ENCODE results near the gene PTPN20. TPM values are rescaled to one million over a fixed set of nuclear protein-coding genes. Genes with fewer than 3 reads are reported as not detected.

PTPN20 gene
- polyA plus RNA-seq, 2 of the 4 experiments (the other 2 are of a cell fraction) = 5.3 to 8.1 TPM

- TF ChIP-seq CBX2 (IDR thresholded peaks at IDR 0.05; ENCODE audit: borderline replicate concordance, low read depth) (no peak), HOXA7 (CRISPR knock-in tag; IDR thresholded peaks at IDR 0.05) (no peak), CEBPB (IDR thresholded peaks at IDR 0.05) (no peak), HES2 (IDR thresholded peaks at IDR 0.05) (no peak), ZSCAN20 (CRISPR knock-in tag; IDR thresholded peaks at IDR 0.05) (no peak), SREBF2 (IDR thresholded peaks at IDR 0.05) (no peak), RCOR1 (IDR thresholded peaks at IDR 0.05; ENCODE audit: low read depth, low read length) (no peak), RARB (CRISPR knock-in tag; IDR thresholded peaks at IDR 0.05) (no peak), ZNF302 (CRISPR knock-in tag; IDR thresholded peaks at IDR 0.05) (no peak)
- CTCF ChIA-PET = interaction anchor here (1.4 to 9.9 kb wide), 3 partner anchors 10 to 20 kb away, joined by 5 to 61 read pairs (median 42); no protein-coding TSS in a partner anchor
- H3K4me3 ChIP-seq = no peak overlapping the region
Observed at GRCh38 chr10:47035171-47035818, 124.1 kb downstream of the PTPN20 start.

GRCh38 chr10:47035819-47036337, 124.7 kb downstream of the PTPN20 start:
- POLR2A ChIA-PET = no interaction called here
- no peaks in the 10 kb centered on the region for H3K4me1 ChIP-seq
- ATAC-seq (no peak), DNase-seq (ENCODE audit: low read depth in 1 of 2, low spot score in 1 of 2) (no peak), FAIRE-seq (no peak)
- CTCF ChIA-PET = interaction anchor here (1.5 to 9.9 kb wide), 4 partner anchors 10 to 280 kb away, joined by 3 to 61 read pairs (median 24); no protein-coding TSS in a partner anchor
- no peaks in the 10 kb centered on the region for H3K9me3 ChIP-seq
- TF ChIP-seq FOSB (CRISPR knock-in tag; IDR thresholded peaks at IDR 0.05) (no peak), CTCF (IDR thresholded peaks at IDR 0.05) (no peak), SREBF2 (IDR thresholded peaks at IDR 0.05) (no peak), ELK1 (IDR thresholded peaks at IDR 0.05; ENCODE audit: low read depth, low read length) (no peak), TFCP2L1 (CRISPR knock-in tag; IDR thresholded peaks at IDR 0.05) (no peak), PBX3 (IDR thresholded peaks at IDR 0.05) (no peak), CBX8 (IDR thresholded peaks at IDR 0.05) (no peak), RNF2 (IDR thresholded peaks at IDR 0.05; ENCODE audit: borderline replicate concordance, low read depth) (no peak), ZFP36 (IDR thresholded peaks at IDR 0.05; ENCODE audit: borderline replicate concordance, partially characterized antibody) (no peak), EHF (CRISPR knock-in tag; IDR thresholded peaks at IDR 0.05) (no peak), ESRRA (IDR thresholded peaks at IDR 0.05; ENCODE audit: borderline replicate concordance, low read length) (no peak), GATA3 (IDR thresholded peaks at IDR 0.05; ENCODE audit: borderline replicate concordance) (no peak), HES2 (IDR thresholded peaks at IDR 0.05) (no peak), HEYL (CRISPR knock-in tag; IDR thresholded peaks at IDR 0.05) (no peak), FOXS1 (CRISPR knock-in tag; IDR thresholded peaks at IDR 0.05) (no peak), SMC3 (IDR thresholded peaks at IDR 0.05) (no peak)
- no peak overlapping the region for H3K4me3 ChIP-seq
- no peak overlapping the region for H3K27ac ChIP-seq
- WGBS (ENCODE audit: missing lambda C conversion rate) = 6% methylated on average over 2 of the region's 4 CpGs
- H3K4me2 ChIP-seq = no peak overlapping the region

More at GRCh38 chr10:47035171-47035818, 124.1 kb downstream of the PTPN20 start:
- POLR2A ChIA-PET = no interaction called here
- DNase-seq (ENCODE audit: low read depth in 1 of 2, low spot score in 1 of 2) (no peak), FAIRE-seq (no peak), ATAC-seq (no peak)
- no peaks in the 10 kb centered on the region for H3K4me1 ChIP-seq
- 38% methylated on average over 6 of the region's 7 CpGs for WGBS (ENCODE audit: missing lambda C conversion rate)
- H3K4me2 ChIP-seq = no peak overlapping the region
- no peak overlapping the region for H3K27ac ChIP-seq
- H3K9me3 ChIP-seq = no peaks in the 10 kb centered on the region
